GM10248 (cell line): ENCODE results near the gene ACER3.
A peak's percentile ranks its signal among the peaks of the same experiment; 100 is the strongest.

Experiments used
- CTCF ChIA-PET: fragments of 300-600 bp; sonication (Branson Sonifier 250); formaldehyde crosslinking; extraction: SDS; loops from one replicate; lab custom pipeline; 2021; ENCODE audit warnings: antibody characterized with exemption; lab: Yijun Ruan, JAX
- POLR2A ChIA-PET: fragments of 350-650 bp; sonication (Branson Sonifier 250); formaldehyde crosslinking; extraction: SDS; loops from one replicate; lab custom pipeline; 2020; ENCODE audit warnings: antibody characterized with exemption; lab: Yijun Ruan, JAX
- DNase-seq: peaks from one replicate; pipeline ENCODE4 v3.0.0; 2012; ENCODE audit errors: extremely low spot score
- TF ChIP-seq, protein P1 (sequence below): IDR thresholded peaks from 2 replicates; pipeline ENCODE4 v1.5.1; 2012; ENCODE audit warnings: mild to moderate bottlenecking, low read depth; ENCODE audit errors: extremely low read depth, missing control alignments, control extremely low read depth

The ACER3 gene

DNA sequence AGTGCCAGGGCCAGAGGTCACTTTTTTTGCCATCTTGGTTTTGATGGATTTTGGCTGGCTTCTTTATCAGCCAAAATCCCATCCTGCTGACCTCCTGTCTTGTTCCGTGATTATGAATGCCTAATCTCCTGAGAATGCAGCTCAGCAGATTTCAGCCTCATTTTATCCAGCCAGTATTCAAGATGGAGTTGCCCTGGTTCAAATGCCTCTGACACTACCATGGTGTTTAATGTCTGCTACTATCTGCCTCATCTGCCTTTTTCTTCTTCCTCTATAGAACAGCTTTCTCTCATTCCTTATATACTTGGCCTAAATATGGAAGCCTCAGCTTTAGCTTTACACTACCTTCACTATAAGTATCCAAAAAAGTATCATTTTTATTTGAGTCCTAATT, 50.7 kb downstream of the ACER3 start:
- no peak for DNase-seq
- POLR2A ChIA-PET, result no interaction called here
- TF ChIP-seq, protein P1, sequence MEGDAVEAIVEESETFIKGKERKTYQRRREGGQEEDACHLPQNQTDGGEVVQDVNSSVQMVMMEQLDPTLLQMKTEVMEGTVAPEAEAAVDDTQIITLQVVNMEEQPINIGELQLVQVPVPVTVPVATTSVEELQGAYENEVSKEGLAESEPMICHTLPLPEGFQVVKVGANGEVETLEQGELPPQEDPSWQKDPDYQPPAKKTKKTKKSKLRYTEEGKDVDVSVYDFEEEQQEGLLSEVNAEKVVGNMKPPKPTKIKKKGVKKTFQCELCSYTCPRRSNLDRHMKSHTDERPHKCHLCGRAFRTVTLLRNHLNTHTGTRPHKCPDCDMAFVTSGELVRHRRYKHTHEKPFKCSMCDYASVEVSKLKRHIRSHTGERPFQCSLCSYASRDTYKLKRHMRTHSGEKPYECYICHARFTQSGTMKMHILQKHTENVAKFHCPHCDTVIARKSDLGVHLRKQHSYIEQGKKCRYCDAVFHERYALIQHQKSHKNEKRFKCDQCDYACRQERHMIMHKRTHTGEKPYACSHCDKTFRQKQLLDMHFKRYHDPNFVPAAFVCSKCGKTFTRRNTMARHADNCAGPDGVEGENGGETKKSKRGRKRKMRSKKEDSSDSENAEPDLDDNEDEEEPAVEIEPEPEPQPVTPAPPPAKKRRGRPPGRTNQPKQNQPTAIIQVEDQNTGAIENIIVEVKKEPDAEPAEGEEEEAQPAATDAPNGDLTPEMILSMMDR, result no peak
- CTCF ChIA-PET, result interaction anchor here (0.8 to 1.6 kb wide), 2 partner anchors 9 to 338 kb away, joined by 3 to 10 read pairs; no protein-coding TSS in a partner anchor

DNA sequence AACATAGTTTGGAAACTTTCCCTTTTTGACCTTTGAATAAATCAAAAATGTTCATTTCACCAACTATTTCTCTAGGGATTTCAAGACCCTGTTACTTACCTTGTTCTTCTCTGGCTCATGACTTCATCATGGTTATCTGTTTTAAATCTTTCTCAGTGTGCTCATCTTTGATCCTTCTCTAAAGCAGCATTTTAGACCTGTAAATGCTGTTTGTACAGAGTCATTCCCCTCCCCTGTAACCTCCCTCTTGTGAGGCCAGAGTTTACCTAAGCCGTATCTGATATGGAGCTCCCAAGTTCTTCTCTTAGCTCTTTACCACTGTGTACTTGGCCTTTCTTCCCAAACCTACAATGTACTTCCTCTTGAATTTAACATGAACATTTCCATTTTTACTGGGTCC, 56.0 kb downstream of the ACER3 start:
- ChIA-PET CTCF (interaction anchor here (4.5 to 7.8 kb wide), 4 partner anchors 10 to 174 kb away, joined by 73 to 87 read pairs (median 80); no protein-coding TSS in a partner anchor), POLR2A (no interaction called here)
- no peak for DNase-seq
- TF ChIP-seq, protein P1, result no peak

DNA sequence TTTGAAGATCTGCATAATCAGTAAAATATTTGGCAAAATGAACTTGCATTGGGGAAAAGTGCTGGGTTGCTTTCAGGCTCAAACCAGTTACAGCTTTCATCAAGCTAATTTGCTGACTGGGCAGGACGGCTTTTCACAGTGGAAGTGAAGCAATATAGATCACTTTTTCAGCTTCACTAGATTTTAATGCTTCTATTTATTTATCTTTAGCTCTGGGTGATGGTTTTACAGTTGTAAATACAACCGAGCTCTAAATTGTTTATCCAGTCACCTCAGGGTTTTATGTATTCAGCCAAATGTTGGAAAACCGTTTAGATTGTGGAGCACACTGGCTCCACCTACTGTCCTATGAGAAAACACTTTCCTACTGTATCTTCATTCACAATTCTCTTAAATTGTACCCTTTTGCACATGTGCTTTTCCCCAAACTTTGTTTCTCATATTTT, 58.2 kb downstream of the ACER3 start:
- CTCF ChIA-PET, result interaction anchor here (0.6 to 7.8 kb wide), 49 partner anchors 10 to 267 kb away, joined by 3 to 87 read pairs (median 5); partner anchors contain the start of genes ACER3, B3GNT6 and CAPN5
- peak; percentile 25 for DNase-seq
- TF ChIP-seq, protein P1, result peak; percentile 66
- POLR2A ChIA-PET, result no interaction called here

DNA sequence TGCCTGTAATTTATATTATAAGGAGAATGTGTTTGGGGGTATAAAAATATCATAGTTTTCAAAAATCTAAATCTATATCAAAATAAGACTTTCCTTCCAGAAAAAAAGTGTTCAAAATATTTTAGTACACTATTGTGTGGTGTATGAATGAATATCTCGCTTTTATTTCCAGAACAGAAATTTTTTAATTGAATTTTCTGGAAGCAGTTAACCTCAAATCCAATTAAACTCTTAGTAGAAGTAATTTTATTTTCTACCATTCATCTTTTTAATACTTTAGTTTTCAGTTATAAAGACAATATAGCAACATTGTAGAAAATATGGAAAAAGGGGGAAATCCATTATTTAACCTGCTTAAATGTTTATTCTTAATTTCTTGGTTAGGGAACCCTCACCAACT, 58.7 kb downstream of the ACER3 start:
- TF ChIP-seq, protein P1, result no peak
- DNase-seq, result no peak
- POLR2A ChIA-PET, result no interaction called here
- CTCF ChIA-PET, result interaction anchor here (0.7 to 7.8 kb wide), 64 partner anchors 8 to 269 kb away, joined by 3 to 87 read pairs (median 5); partner anchors contain the start of genes ACER3, B3GNT6 and CAPN5

DNA sequence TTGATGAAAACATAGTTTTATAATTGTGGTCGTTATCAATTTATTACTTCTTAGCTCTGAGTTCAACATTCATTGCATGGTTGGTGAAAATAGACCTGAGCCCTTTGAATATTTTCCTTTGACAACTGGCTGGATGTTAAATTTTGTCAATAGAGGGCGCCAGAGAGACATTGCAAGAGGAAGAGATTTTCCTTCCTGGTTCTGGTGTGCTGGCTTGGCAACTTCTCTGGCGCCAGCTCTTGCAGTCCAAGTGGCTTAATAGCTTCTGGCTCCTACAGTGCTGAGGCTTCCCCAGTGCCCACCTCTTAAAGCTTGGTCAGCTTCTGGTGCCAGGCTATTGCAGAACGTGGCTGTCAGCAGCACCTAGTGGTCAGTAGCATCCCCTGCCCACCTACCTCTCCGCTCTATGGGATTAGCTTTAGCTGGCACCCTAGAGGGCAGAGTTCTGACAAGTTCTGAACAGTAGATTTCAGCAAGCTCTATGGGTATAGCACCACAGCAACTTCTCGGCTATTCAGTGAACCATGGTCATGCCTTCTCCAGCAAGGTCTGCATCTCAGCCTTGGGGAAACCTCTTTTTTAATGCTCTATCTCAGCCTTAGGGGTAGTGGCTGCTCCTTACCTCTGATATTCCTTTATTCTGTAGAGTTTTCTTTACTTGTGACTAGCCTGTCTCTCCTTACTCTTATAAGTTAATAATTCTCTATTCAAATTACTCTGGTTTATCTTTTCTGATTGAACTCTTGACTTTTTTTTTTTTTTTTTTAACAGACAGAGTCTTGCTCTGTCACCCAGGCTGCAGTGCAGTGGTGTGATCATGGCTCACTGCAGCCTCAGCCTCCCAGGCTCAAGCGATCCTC, 59.4 kb downstream of the ACER3 start:
- TF ChIP-seq, protein P1, result peak; percentile 79
- DNase-seq, result peak; percentile 64
- CTCF ChIA-PET, result interaction anchor here (0.7 to 7.8 kb wide), 63 partner anchors 8 to 692 kb away, joined by 3 to 87 read pairs (median 4); partner anchors contain the start of genes ACER3, B3GNT6 and CAPN5
- POLR2A ChIA-PET, result interaction anchor here (0.5 kb wide), 1 partner anchor 120 kb away, joined by 4 read pairs; no protein-coding TSS in a partner anchor

DNA sequence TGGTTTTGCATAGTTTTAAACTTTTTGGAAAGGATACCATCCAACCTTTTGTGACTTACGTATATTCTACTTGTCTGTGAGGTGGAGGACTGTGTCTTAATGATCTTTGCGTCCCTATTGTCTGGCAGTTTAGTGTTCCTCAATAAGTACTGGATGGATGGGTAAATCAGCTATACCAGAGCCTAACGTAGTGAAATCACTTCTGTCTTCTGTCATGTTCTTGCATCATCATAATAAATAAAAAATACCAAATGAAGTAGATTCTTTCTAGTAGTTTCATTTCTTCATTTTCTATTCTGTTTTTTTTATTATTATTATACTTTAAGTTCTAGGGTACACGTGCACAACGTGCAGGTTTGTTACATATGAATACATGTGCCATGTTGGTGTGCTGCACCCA, 66.4 kb downstream of the ACER3 start:
- TF ChIP-seq, protein P1, result no peak
- CTCF ChIA-PET, result no interaction called here
- POLR2A ChIA-PET, result no interaction called here
- DNase-seq, result no peak
